SK-N-SH (cell line): ENCODE measurements around the gene SSNA1. TPM values are rescaled to one million over a fixed set of nuclear protein-coding genes. Genes with fewer than 3 reads are reported as not detected.

Experiments used
- CTCF ChIA-PET: fragments of 300-600, 350-600 bp; formaldehyde crosslinking; extraction: SDS; loops from one replicate; lab custom pipeline; 2021; lab: Yijun Ruan, JAX
- POLR2A ChIA-PET: fragments of 350-600 bp; sonication (Branson Sonifier 250); formaldehyde crosslinking; extraction: SDS; loops from one replicate; lab custom pipeline; 2020; ENCODE audit warnings: antibody characterized with exemption, inconsistent platforms; lab: Yijun Ruan, JAX
- DNase-seq: peaks from one replicate; pipeline ENCODE4 v3.0.0; 2012
- H2AFZ ChIP-seq: fragments of 200-600 bp; sonication (generic); 2 replicates; pipeline ENCODE4 v1.8.1; 2016; ENCODE audit warnings: antibody characterized with exemption, mild to moderate bottlenecking, low read depth
- H3F3A ChIP-seq: fragments of 200-600 bp; sonication (generic); replicated peaks from 2 replicates; pipeline ENCODE3; 2016; ENCODE audit warnings: antibody characterized with exemption, mild to moderate bottlenecking; ENCODE audit not compliant: insufficient read depth
- H3K27ac ChIP-seq, 2 experiments: fragments of 200-500 bp in 1 of 2; fragments of 200-600 bp in 1 of 2; sonication (Bioruptor generic) in 1 of 2; sonication (generic), shearing (Covaris generic) in 1 of 2; 2 replicates each; pipeline versions ENCODE4 v1.5.1 to v1.6.1; 2014 to 2016; ENCODE audit warnings: low read depth in 2 of 2, inconsistent platforms in 1 of 2, low read length in 1 of 2, mild to moderate bottlenecking in 1 of 2, mixed read lengths in 1 of 2
- H3K27me3 ChIP-seq: fragments of 200-600 bp; sonication (generic), shearing (Covaris generic); 2 replicates; pipeline ENCODE4 v1.6.1; 2016; ENCODE audit warnings: mixed run types; ENCODE audit not compliant: insufficient read depth
- H3K36me3 ChIP-seq, 2 experiments: fragments of 200-500 bp in 1 of 2; fragments of 200-600 bp in 1 of 2; sonication (Bioruptor generic) in 1 of 2; sonication (generic) in 1 of 2; replicated peaks in 1 of 2; 2 replicates each; pipeline versions ENCODE3 to v1.5.1; 2014 to 2016; ENCODE audit warnings: low read length in 1 of 2, mild to moderate bottlenecking in 1 of 2; ENCODE audit not compliant: insufficient read depth in 2 of 2, control insufficient read depth in 1 of 2
- H3K4me1 ChIP-seq, 2 experiments: fragments of 200-500 bp in 1 of 2; fragments of 200-600 bp in 1 of 2; sonication (Bioruptor generic) in 1 of 2; sonication (generic), shearing (Covaris generic) in 1 of 2; 2 replicates each; pipeline versions ENCODE4 v1.5.1 to v1.6.1; 2014 to 2016; ENCODE audit warnings: low read depth in 1 of 2, low read length in 1 of 2, mixed run types in 1 of 2; ENCODE audit not compliant: insufficient read depth in 2 of 2, control insufficient read depth in 1 of 2
- H3K4me2 ChIP-seq: fragments of 200-600 bp; sonication (generic), shearing (Covaris generic); 2 replicates; pipeline ENCODE4 v1.6.1; 2017; ENCODE audit warnings: mixed run types
- H3K4me3 ChIP-seq, 2 experiments: fragments of 200-500 bp in 1 of 2; fragments of 200-600 bp in 1 of 2; sonication (Bioruptor generic) in 1 of 2; sonication (generic), shearing (Covaris generic) in 1 of 2; 2 replicates each; pipeline versions ENCODE4 v1.5.1 to v1.8.1; 2014 to 2016; ENCODE audit warnings: low read depth in 2 of 2, inconsistent platforms in 1 of 2, low read length in 1 of 2, mild to moderate bottlenecking in 1 of 2, mixed read lengths in 1 of 2, moderate library complexity in 1 of 2
- H3K79me2 ChIP-seq: fragments of 200-600 bp; sonication (generic); 2 replicates; pipeline ENCODE4 v1.8.1; 2017; ENCODE audit warnings: mild to moderate bottlenecking; ENCODE audit not compliant: insufficient read depth
- H3K9ac ChIP-seq: fragments of 200-600 bp; sonication (generic); 2 replicates; pipeline ENCODE4 v1.6.1; 2017; ENCODE audit warnings: mixed run types
- H3K9me2 ChIP-seq: fragments of 200-600 bp; sonication (generic); 2 replicates; pipeline ENCODE4 v1.6.1; 2017; ENCODE audit warnings: mixed run types
- H3K9me3 ChIP-seq: fragments of 200-600 bp; sonication (generic); 2 replicates; pipeline ENCODE4 v1.6.1; 2017; ENCODE audit warnings: mixed run types, mild to moderate bottlenecking, moderate library complexity
- H4K20me1 ChIP-seq: fragments of 200-600 bp; sonication (generic); 2 replicates; pipeline ENCODE4 v1.6.1; 2017; ENCODE audit warnings: mild to moderate bottlenecking, mixed run types; ENCODE audit not compliant: insufficient read depth
- CHD2 ChIP-seq: fragments of 150-350 bp; IDR thresholded peaks from 2 replicates; pipeline ENCODE4 v1.6.1; 2018; ENCODE audit warnings: low read length; ENCODE audit not compliant: partially characterized antibody
- EP300 ChIP-seq, 2 experiments: IDR thresholded peaks; 2 replicates each; pipeline versions ENCODE4 v1.4.0 to v1.6.1; 2012; ENCODE audit warnings: borderline replicate concordance in 1 of 2, low read depth in 1 of 2, low read length in 1 of 2
- FOXJ3 ChIP-seq: sonication (generic); formaldehyde crosslinking; IDR thresholded peaks from 2 replicates; pipeline ENCODE4 v1.5.1; 2020; ENCODE audit warnings: mild to moderate bottlenecking, missing genetic modification reagents
- MEF2A ChIP-seq: IDR thresholded peaks from 2 replicates; pipeline ENCODE4 v1.4.0; 2012; ENCODE audit warnings: low read depth, borderline replicate concordance
- MXI1 ChIP-seq: IDR thresholded peaks from 2 replicates; pipeline ENCODE4 v1.6.1; 2012; ENCODE audit warnings: mild to moderate bottlenecking, low read depth, low read length, improper control_type of control experiment
- NFIC ChIP-seq: IDR thresholded peaks from 2 replicates; pipeline ENCODE4 v1.4.0; 2012; ENCODE audit warnings: borderline replicate concordance
- RAD21 ChIP-seq: IDR thresholded peaks from 2 replicates; pipeline ENCODE4 v1.6.1; 2012; ENCODE audit warnings: mild to moderate bottlenecking, low read length
- RCOR1 ChIP-seq: fragments of 150-350 bp; IDR thresholded peaks from 2 replicates; pipeline ENCODE4 v1.6.1; 2017; ENCODE audit warnings: antibody characterized with exemption, low read length
- RXRA ChIP-seq: IDR thresholded peaks from 2 replicates; pipeline ENCODE4 v1.4.0; 2012; ENCODE audit warnings: low read depth, mild to moderate bottlenecking, borderline replicate concordance
- SIN3A ChIP-seq: IDR thresholded peaks from 2 replicates; pipeline ENCODE4 v1.6.1; 2012; ENCODE audit warnings: low read depth, mild to moderate bottlenecking, low read length, moderate library complexity, borderline replicate concordance
- SMC3 ChIP-seq: IDR thresholded peaks from 2 replicates; pipeline ENCODE4 v1.6.1; 2012; ENCODE audit warnings: low read depth, low read length, improper control_type of control experiment
- TEAD4 ChIP-seq: IDR thresholded peaks from 2 replicates; pipeline ENCODE4 v1.4.0; 2012; ENCODE audit warnings: mild to moderate bottlenecking, borderline replicate concordance; ENCODE audit not compliant: insufficient read depth
- WGBS: methylation state at CpG from one replicate; pipeline ENCODE4 v1.1.6; 2017; ENCODE audit warnings: low lambda C conversion rate; 5-methylcytosine and 5-hydroxymethylcytosine counted together
- polyA plus RNA-seq, 3 experiments: library from polyadenylated mRNA; depleted of rRNA; stranded (reverse); fragments of >200 nt; gene quantifications; 2 replicates each; pipeline ENCODE4 v1.2.3, GENCODE V29; 2012
- TF ChIP-seq, protein P1 (sequence below): IDR thresholded peaks from 2 replicates; pipeline ENCODE4 v1.4.0; 2012; ENCODE audit warnings: low read depth, borderline replicate concordance
- TF ChIP-seq, protein P2 (sequence below): IDR thresholded peaks from 2 replicates; pipeline ENCODE4 v1.4.0; 2012; ENCODE audit warnings: low read depth
- TF ChIP-seq, protein P3 (sequence below): IDR thresholded peaks from 2 replicates; pipeline ENCODE4; 2012
- TF ChIP-seq, protein P4 (sequence below): fragments of 150-350 bp; IDR thresholded peaks from 2 replicates; pipeline ENCODE4 v1.6.1; 2016; ENCODE audit warnings: mild to moderate bottlenecking, low read depth, low read length

Gene SSNA1
- polyA plus RNA-seq, 1 of the 3 experiments (the other 2 are of a cell fraction) = 124 TPM

DNA sequence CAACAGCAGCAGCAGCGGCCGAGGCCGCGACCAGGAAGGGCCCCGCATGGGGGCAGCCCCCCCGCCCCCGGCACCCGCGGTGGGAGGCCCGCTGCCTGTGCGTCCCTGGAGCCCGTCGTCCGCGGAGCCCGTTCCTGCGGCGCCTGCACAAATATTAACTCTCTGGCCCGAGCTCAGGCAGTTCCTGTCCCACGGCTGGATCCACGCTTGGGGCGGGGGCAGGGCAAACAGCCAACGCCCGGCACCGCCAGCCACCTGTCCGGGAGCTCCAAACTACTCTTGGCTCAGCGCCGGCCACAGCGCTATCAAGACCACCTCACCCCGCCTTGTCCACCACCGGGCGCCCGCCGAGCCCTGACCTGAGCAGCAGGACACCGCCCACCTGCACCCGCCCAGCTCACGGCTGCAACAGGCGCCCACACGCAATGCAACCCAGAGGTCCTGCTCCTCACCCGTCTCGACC, 18.5 kb upstream of the SSNA1 start, which contains the start of gene LRRC26:
Gene LRRC26, minus strand, starts transcription at position 156 of the 463 bp plus-strand sequence. Its CDS starts 108 bp downstream, at position 48.
- 38% methylated on average over 8 of the region's 41 CpGs for WGBS
- no peak within 1 kb of the TSS for H3K9ac ChIP-seq
- peaks cover 0 to 23% of the 10 kb centered on the region in 2 experiments; a peak in 1 of 4 replicates for H3K4me1 ChIP-seq
- peak within 1 kb of the TSS; percentile 34 to 37; a peak in 3 of 4 replicates for H3K4me3 ChIP-seq
- CTCF ChIA-PET = interaction anchor here (0.8 to 5.0 kb wide), 8 partner anchors 18 to 135 kb away, joined by 3 to 24 read pairs (median 3); partner anchors contain the start of genes ANAPC2, RNF224 and SSNA1
- H3K4me2 ChIP-seq = peak within 1 kb of the TSS; percentile 55; the same call in 1 of the 2 replicates
- H3K9me2 ChIP-seq = no peaks in the 10 kb centered on the region
- no peak within 1 kb of the TSS for H2AFZ ChIP-seq
- H3K79me2 ChIP-seq = no peaks in the 10 kb centered on the region
- no peak for DNase-seq
- H3K27ac ChIP-seq = no peak within 1 kb of the TSS
- no peaks in the 10 kb centered on the region for H3K36me3 ChIP-seq
- TF ChIP-seq, protein P1, sequence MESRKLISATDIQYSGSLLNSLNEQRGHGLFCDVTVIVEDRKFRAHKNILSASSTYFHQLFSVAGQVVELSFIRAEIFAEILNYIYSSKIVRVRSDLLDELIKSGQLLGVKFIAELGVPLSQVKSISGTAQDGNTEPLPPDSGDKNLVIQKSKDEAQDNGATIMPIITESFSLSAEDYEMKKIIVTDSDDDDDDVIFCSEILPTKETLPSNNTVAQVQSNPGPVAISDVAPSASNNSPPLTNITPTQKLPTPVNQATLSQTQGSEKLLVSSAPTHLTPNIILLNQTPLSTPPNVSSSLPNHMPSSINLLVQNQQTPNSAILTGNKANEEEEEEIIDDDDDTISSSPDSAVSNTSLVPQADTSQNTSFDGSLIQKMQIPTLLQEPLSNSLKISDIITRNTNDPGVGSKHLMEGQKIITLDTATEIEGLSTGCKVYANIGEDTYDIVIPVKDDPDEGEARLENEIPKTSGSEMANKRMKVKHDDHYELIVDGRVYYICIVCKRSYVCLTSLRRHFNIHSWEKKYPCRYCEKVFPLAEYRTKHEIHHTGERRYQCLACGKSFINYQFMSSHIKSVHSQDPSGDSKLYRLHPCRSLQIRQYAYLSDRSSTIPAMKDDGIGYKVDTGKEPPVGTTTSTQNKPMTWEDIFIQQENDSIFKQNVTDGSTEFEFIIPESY = no peak
- TF ChIP-seq EP300 (IDR thresholded peaks at IDR 0.05; ENCODE audit: borderline replicate concordance in 1 of 2, low read depth in 1 of 2, low read length in 1 of 2) (no peak), RXRA (no peak), TEAD4 (no peak), CHD2 (no peak)
- TF ChIP-seq, protein P2, sequence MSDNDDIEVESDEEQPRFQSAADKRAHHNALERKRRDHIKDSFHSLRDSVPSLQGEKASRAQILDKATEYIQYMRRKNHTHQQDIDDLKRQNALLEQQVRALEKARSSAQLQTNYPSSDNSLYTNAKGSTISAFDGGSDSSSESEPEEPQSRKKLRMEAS = no peak
- H3K27me3 ChIP-seq = peaks cover 40% of the 10 kb centered on the region
- no peaks in the 10 kb centered on the region for H4K20me1 ChIP-seq
- H3K9me3 ChIP-seq = no peaks in the 10 kb centered on the region
- POLR2A ChIA-PET = interaction anchor here (0.8 to 1.5 kb wide), 3 partner anchors 18 to 40 kb away, joined by 3 to 4 read pairs (median 3); partner anchors contain the start of genes ANAPC2 and SSNA1
- H3F3A ChIP-seq = no peaks in the 10 kb centered on the region

DNA sequence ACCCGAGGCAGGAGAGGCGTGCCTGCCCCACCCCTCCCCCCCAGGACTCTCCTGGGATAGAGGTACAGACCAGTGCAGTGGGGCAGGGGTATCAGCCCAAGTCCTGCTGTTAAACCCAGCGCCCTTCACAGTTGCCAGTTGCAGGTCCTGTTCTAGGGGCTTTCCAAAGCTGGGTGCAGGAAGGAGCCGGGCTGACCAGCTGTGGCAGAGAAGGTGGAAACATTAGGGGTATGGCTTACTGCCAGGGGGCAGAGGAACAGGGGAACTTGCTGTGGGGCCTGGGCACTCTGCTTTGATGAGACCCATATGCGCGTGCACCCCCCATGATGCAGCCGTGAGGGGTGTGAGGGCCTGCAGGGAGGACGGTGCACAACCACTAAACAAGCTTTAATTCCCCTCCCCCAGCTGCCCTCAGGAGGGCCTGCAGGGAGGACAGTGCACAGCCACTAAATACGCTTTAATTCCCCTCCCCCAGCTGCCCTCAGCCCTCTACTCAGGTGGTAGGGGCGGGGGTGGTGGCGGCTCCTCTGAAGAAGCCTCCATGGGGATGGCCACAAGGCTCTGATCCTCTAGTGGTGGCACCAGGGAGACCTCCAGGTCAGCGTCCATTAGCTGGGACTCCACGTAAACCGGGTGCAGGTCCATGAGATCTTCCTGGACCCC, 17.9 kb upstream of the SSNA1 start:
- DNase-seq = no peak
- H3K36me3 ChIP-seq = no peaks in the 10 kb centered on the region
- H2AFZ ChIP-seq = no peak overlapping the region
- H3K4me1 ChIP-seq = peaks cover 0 to 23% of the 10 kb centered on the region in 2 experiments; a peak in 1 of 4 replicates
- H3F3A ChIP-seq = no peaks in the 10 kb centered on the region
- WGBS = 54% methylated on average over 9 of the region's 14 CpGs
- ChIA-PET CTCF (interaction anchor here (0.9 to 5.0 kb wide), 6 partner anchors 18 to 136 kb away, joined by 3 to 24 read pairs (median 4); partner anchors contain the start of genes ANAPC2, GRIN1 and SSNA1), POLR2A (interaction anchor here (1.1 to 1.5 kb wide), 3 partner anchors 18 to 41 kb away, joined by 3 read pairs; partner anchors contain the start of genes ANAPC2, GRIN1 and SSNA1)
- H4K20me1 ChIP-seq = no peaks in the 10 kb centered on the region
- H3K27ac ChIP-seq = no peak overlapping the region
- peaks cover 38% of the 10 kb centered on the region for H3K27me3 ChIP-seq
- no peaks in the 10 kb centered on the region for H3K9me2 ChIP-seq
- no peak overlapping the region for H3K4me3 ChIP-seq
- H3K79me2 ChIP-seq = no peaks in the 10 kb centered on the region
- H3K9ac ChIP-seq = no peak overlapping the region
- H3K4me2 ChIP-seq = no peak overlapping the region
- no peaks in the 10 kb centered on the region for H3K9me3 ChIP-seq
- TF ChIP-seq MXI1 (no peak), RCOR1 (no peak), FOXJ3 (CRISPR knock-in tag) (no peak), EP300 (IDR thresholded peaks at IDR 0.05; ENCODE audit: borderline replicate concordance in 1 of 2, low read depth in 1 of 2, low read length in 1 of 2) (no peak), MEF2A (no peak), SIN3A (no peak), RAD21 (no peak), SMC3 (no peak), NFIC (no peak)
- TF ChIP-seq, protein P3, sequence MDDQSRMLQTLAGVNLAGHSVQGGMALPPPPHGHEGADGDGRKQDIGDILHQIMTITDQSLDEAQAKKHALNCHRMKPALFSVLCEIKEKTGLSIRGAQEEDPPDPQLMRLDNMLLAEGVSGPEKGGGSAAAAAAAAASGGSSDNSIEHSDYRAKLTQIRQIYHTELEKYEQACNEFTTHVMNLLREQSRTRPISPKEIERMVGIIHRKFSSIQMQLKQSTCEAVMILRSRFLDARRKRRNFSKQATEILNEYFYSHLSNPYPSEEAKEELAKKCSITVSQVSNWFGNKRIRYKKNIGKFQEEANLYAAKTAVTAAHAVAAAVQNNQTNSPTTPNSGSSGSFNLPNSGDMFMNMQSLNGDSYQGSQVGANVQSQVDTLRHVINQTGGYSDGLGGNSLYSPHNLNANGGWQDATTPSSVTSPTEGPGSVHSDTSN = no peak
- TF ChIP-seq, protein P4, sequence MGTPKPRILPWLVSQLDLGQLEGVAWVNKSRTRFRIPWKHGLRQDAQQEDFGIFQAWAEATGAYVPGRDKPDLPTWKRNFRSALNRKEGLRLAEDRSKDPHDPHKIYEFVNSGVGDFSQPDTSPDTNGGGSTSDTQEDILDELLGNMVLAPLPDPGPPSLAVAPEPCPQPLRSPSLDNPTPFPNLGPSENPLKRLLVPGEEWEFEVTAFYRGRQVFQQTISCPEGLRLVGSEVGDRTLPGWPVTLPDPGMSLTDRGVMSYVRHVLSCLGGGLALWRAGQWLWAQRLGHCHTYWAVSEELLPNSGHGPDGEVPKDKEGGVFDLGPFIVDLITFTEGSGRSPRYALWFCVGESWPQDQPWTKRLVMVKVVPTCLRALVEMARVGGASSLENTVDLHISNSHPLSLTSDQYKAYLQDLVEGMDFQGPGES = no peak
- TF ChIP-seq, protein P1 = no peak
